ENCODE measurements around the gene RIMBP3C. TPM values are rescaled to one million over a fixed set of nuclear protein-coding genes. Genes with fewer than 3 reads are reported as not detected.
"Not testable (repeated sequence)": the region's sequence is repeated elsewhere in the genome, so short reads cannot be mapped to it uniquely, and the experiment has no call there.

RIMBP3C gene
- polyA plus RNA-seq, 1 donor from 2014 or later = 0.07 TPM

- not testable (repeated sequence) for H3K9me2 ChIP-seq (ENCODE audit: insufficient read depth, low read length); H3K79me2 ChIP-seq (replicated peaks; ENCODE audit: insufficient read depth, low read length); H2AFZ ChIP-seq (ENCODE audit: low read depth, low read length); H3K36me3 ChIP-seq (ENCODE audit: insufficient read depth, low read length); H3K4me3 ChIP-seq (ENCODE audit: low read length); H3K27ac ChIP-seq (ENCODE audit: low read length); H3K9me3 ChIP-seq (ENCODE audit: low read length); H3K4me2 ChIP-seq (ENCODE audit: low read length); H3K27me3 ChIP-seq (ENCODE audit: insufficient read depth, low read depth, low read length); H4K20me1 ChIP-seq (ENCODE audit: insufficient read depth); H3F3A ChIP-seq (ENCODE audit: insufficient read depth, low read length, poor library complexity, severe bottlenecking); H3K9ac ChIP-seq (ENCODE audit: low read length)
Observed at GRCh38 chr22:21497984-21498383, 53.3 kb downstream of the RIMBP3C start.

Small RNA genes lying within 50 kb of the gene (small RNA-seq; reads per million reads assigned to genes)
- gene RF00492 (0 reads per million in 3 experiments), gene RN7SKP221 (0 reads per million in 3 experiments)

Other genes starting within 250 kb of the RIMBP3C start
- gene RIMBP3B, start 167.7 kb downstream of the RIMBP3C start, polyA plus RNA-seq = 0.26 and 0.66 TPM in 2 replicates
- gene HIC2, start 134.1 kb downstream of the RIMBP3C start, polyA plus RNA-seq = 19.0 and 25.6 TPM in 2 replicates
- gene TMEM191C, start 84.1 kb downstream of the RIMBP3C start, polyA plus RNA-seq = 68.3 and 81.8 TPM in 2 replicates
- gene UBE2L3, start 16.3 kb upstream of the RIMBP3C start, polyA plus RNA-seq = 42.9 and 49.1 TPM in 2 replicates
- gene YDJC, start 78.6 kb upstream of the RIMBP3C start, polyA plus RNA-seq = 20.0 and 27.6 TPM in 2 replicates
- 0.28 and 1.1 TPM in 2 replicates for gene CCDC116, start 81.3 kb upstream of the RIMBP3C start, polyA plus RNA-seq
- 11.0 and 11.6 TPM in 2 replicates for gene SDF2L1, start 90.8 kb upstream of the RIMBP3C start, polyA plus RNA-seq
- gene PPIL2, start 114.6 kb upstream of the RIMBP3C start, polyA plus RNA-seq = 43.0 and 47.3 TPM in 2 replicates
- 38.0 and 45.2 TPM in 2 replicates for gene YPEL1, start 184.3 kb upstream of the RIMBP3C start, polyA plus RNA-seq